K562 (cell line): ENCODE data around the gene RAB3GAP2.

Source experiments
- ARID3A ChIP-seq: IDR thresholded peaks from 2 replicates; pipeline ENCODE4 v1.6.1; 2012; ENCODE audit warnings: low read depth, low read length, improper control_type of control experiment, borderline replicate concordance
- IFI16 ChIP-seq: fragments of 250-450 bp; sonication (Bioruptor Pico); IDR thresholded peaks from 2 replicates; pipeline ENCODE4 v2.1.2; 2022; ENCODE audit warnings: mild to moderate bottlenecking, inconsistent platforms
- TEAD4 ChIP-seq, 2 experiments: sonication (generic) in 1 of 2; formaldehyde crosslinking in 1 of 2; IDR thresholded peaks; 2 replicates each; pipeline versions ENCODE4 v1.6.1 to v1.8.0; 2012 to 2022; ENCODE audit warnings: borderline replicate concordance in 1 of 2, inconsistent platforms in 1 of 2, low read length in 1 of 2, mild to moderate bottlenecking in 1 of 2, missing genetic modification reagents in 1 of 2
- ZNF311 ChIP-seq: fragments of 250-450 bp; sonication (Bioruptor Pico); IDR thresholded peaks from 2 replicates; pipeline ENCODE4 v1.4.0; 2020; ENCODE audit warnings: mild to moderate bottlenecking, moderate library complexity
- ZNF77 ChIP-seq: fragments of 250-450 bp; sonication (Bioruptor Pico); IDR thresholded peaks from 2 replicates; pipeline ENCODE4 v1.5.0; 2020

- no peak for TF ChIP-seq ZNF77 (CRISPR knock-in tag)
- TF ChIP-seq ZNF311 (CRISPR knock-in tag), result no peak
- TF ChIP-seq ARID3A, result peak; percentile 98
- peak; percentile 96 for TF ChIP-seq TEAD4 (IDR thresholded peaks at IDR 0.05; ENCODE audit: low read length)
- TF ChIP-seq TEAD4 (CRISPR knock-in tag; IDR thresholded peaks at IDR 0.05; ENCODE audit: borderline replicate concordance), result no peak
- no peak for TF ChIP-seq IFI16
Observed at GRCh38 chr1:220119043-220119512, 153.2 kb downstream of the RAB3GAP2 start.
